ENCODE data around the gene TBCD.

The TBCD gene

GRCh38 chr17:82831041-82831817 lies 79.4 kb downstream of the TBCD start:
- DNase-seq (ENCODE audit: insufficient read length, low spot score) = no peak
- no peak for FAIRE-seq
- no peak for TF ChIP-seq CTCF (IDR thresholded peaks at IDR 0.05; ENCODE audit: insufficient read depth, missing control alignments)

GRCh38 chr17:82831818-82832200 lies 79.9 kb downstream of the TBCD start:
- DNase-seq (ENCODE audit: insufficient read length, low spot score) (no peak), FAIRE-seq (no peak)
- TF ChIP-seq CTCF (IDR thresholded peaks at IDR 0.05; ENCODE audit: insufficient read depth, missing control alignments) = no peak

- no peak for DNase-seq (ENCODE audit: insufficient read length, low spot score)
- TF ChIP-seq CTCF (IDR thresholded peaks at IDR 0.05; ENCODE audit: insufficient read depth, missing control alignments) = no peak
- FAIRE-seq = no peak
Measured at GRCh38 chr17:82832411-82832810, 80.5 kb downstream of the TBCD start.

GRCh38 chr17:82832881-82833475 lies 81.1 kb downstream of the TBCD start:
- no peak for FAIRE-seq

GRCh38 chr17:82835122-82835521 lies 83.3 kb downstream of the TBCD start:
- no peak for DNase-seq (ENCODE audit: insufficient read length, low spot score)
- no peak for FAIRE-seq
- no peak for TF ChIP-seq CTCF (IDR thresholded peaks at IDR 0.05; ENCODE audit: insufficient read depth, missing control alignments)

More at GRCh38 chr17:82832881-82833475, 81.1 kb downstream of the TBCD start:
- DNase-seq (ENCODE audit: insufficient read length, low spot score) = no peak
- TF ChIP-seq CTCF (IDR thresholded peaks at IDR 0.05; ENCODE audit: insufficient read depth, missing control alignments) = no peak

- DNase-seq (ENCODE audit: insufficient read length, low spot score) (no peak), FAIRE-seq (no peak)
- TF ChIP-seq CTCF (IDR thresholded peaks at IDR 0.05; ENCODE audit: insufficient read depth, missing control alignments) = no peak
Measured at GRCh38 chr17:82835766-82836512, 84.1 kb downstream of the TBCD start.

All from D721Med (cell line).